GM21723 (cell line): Measurements from ENCODE around the gene CXADR.
"Not testable (repeated sequence)": the region's sequence is repeated elsewhere in the genome, so short reads cannot be mapped to it uniquely, and the experiment has no call there.

Source experiments
- ATAC-seq: cut with Tn5 transposase; IDR thresholded peaks from one replicate; pipeline ENCODE4 v1.9.1; 2021; ENCODE audit warnings: mild to moderate bottlenecking, moderate library complexity; ENCODE audit not compliant: unreplicated experiment

Gene CXADR

DNA sequence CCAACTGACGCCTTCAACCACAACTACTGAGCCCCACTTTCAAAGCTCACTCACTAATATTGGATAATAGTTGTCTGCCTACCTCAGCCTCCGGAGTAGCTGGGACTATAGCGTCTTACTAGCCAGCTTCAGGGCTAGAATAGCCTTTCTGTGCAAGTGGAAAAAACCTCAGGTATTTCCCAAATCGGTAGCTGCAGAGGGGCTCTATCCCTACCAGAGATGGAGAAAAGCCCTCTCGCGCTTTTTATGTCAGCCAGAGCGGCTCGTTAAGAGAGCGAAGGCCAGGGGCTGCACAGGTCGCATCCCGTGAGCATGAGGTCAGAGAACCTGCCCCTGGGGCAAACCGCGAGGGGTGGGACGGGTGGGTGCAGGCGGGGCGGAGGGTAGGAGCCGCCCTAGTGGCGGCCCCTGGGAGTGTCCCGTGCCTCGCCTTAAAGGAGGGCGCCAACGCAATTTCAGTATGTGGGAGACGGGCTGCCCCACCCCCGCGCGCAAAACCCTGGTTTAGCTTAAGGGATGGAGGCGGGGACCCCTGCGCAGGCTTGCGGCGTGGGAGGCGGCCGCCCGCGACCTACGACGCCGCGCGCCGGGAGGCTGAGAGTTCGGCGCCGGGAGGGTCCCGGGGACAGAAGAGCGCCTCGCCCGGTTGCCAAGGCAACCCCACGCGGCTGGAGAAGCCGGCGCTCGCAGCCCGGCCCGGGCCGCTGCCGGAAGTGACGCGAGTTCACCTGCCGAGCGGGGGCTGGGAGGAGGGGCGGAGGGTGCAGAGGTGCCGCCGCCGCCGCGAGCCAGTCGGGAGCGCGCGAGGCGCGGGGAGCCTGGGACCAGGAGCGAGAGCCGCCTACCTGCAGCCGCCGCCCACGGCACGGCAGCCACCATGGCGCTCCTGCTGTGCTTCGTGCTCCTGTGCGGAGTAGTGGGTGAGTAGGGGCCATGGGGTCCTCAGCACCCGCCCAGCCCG lies at the start of gene CXADR:
TSS of gene CXADR (plus strand) at position 791 of the 961 bp plus-strand sequence. CDS start at position 878, 87 bp downstream.
- peak; percentile 92 for ATAC-seq

DNA sequence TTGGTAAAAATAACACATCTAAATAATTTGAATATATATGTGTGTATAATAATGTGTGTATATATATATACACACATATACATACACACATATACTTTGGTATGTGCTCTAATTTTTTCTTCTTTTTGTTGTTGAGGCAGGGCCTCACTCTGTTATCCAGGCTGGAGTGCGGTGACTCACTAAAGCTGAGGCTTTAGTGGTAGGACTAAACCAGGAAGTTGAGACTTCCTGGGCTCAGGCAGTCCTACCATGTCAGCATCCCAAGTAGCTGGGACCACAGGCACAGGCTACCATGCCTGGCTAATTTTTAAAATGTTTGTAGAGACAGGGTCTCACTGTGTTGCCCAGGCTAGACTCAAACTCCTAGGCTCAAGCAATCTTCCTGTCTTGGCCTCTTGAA lies 46.7 kb upstream of the CXADR start:
- ATAC-seq, result no peak

GRCh38 chr21:17467392-17467791 lies 45.5 kb upstream of the CXADR start:
- ATAC-seq, result no peak

- no peak for ATAC-seq
Observed at GRCh38 chr21:17467829-17468228, 45.0 kb upstream of the CXADR start.

DNA sequence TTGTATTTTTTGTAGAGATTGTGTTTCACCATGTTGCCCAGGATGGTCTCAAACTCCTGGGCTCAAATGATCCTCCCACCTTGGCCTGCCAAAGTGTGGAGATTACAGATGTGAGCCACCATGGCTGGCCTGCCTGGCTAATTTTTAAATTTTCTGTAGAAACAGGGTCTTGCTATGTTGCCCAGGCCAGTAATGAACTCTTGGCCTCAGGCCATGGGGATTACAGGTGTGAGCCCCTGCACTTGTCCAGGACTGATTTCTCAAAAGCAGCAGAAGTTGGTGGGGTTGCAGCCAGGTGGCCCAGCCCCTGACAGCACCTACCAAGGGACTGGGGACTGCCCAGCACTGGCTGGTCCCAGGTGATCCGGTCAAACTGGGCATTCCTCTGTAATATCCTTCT lies 44.1 kb upstream of the CXADR start:
- no peak for ATAC-seq

DNA sequence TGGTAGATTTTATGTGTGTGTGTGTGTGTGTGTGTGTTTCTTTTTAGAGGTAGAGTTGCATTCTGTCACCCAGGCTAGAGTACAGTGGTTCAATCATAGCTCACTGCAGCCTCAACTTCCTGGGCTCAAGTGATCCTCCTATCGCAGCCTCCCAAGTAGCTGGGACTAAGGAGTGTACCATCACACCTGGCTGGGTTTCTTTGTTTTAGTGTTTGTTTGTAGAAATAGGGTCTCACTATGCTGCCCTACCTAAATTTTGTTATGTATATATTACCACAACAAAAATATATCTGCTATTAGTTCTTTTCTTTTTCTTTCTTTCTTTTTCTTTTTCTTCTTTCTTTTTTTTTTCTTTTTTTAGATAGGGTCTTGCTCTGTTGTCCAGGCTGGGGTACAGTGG lies 43.1 kb upstream of the CXADR start:
- no peak for ATAC-seq

- no peak for ATAC-seq
Observed at GRCh38 chr21:17472182-17472581, 40.7 kb upstream of the CXADR start.

- ATAC-seq, result no peak
Observed at GRCh38 chr21:17472592-17473271, 40.1 kb upstream of the CXADR start.

DNA sequence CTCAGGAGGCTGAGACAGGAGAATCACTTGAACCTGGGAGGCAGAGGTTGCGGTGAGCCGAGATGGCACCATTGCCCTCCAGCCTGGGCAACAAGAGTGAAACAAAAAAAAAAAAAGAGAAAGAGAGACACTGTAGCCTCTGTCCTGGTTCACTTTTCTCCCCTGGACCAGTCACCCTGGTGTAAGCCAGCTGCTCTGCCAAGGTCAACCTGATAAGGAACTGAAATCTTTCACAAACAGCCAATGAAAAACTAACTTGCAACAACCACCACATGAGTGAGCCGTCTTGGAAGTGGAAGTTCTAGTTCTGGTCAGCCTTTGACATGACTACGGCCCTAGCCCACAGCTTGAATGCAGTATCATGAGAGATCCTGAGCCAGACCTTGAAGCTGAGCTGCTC lies 36.8 kb upstream of the CXADR start:
- peak; percentile 69 for ATAC-seq

DNA sequence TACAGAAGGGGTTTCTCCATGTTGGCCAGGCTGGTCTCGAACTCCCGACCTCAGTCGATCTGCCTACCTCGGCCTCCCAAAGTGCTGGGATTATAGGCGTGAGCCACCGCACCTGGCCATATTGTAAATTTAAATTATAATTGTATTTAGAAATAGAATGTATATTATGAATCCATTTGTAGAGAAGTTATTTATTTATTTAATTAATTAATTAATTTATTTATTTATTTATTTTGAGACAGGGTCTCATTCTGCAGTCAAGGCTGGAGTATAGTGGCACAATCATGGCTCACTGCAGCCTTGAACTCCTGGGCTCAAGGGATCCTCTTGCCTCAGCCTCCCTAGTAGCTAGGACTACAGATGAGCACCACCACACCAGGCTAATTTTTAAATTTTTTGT lies 34.7 kb upstream of the CXADR start:
- ATAC-seq, result not testable (repeated sequence)

GRCh38 chr21:17479606-17480005 lies 33.2 kb upstream of the CXADR start:
- no peak for ATAC-seq

DNA sequence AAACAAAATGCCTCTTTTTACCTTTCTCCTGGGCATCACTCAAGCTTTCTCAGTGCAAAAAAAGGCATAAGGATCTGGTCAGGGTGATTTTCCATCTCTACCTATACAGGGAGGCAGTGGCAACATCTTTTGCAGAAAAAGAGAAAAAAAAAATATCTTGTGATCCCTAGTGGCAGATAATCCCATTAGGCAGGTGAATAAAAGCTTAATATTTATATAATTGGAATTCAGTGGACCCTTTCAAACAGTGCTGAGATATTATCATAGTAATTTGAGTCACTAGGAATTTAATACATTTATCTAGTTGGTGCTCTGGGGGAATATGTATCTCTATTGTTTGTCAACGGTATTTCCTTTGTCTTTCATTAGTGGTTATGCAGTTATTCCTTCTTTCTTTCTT lies 29.9 kb upstream of the CXADR start:
- ATAC-seq, result no peak

- peak; percentile 90 for ATAC-seq
Observed at GRCh38 chr21:17488620-17489019, 24.2 kb upstream of the CXADR start.

GRCh38 chr21:17489565-17489964 lies 23.3 kb upstream of the CXADR start:
- not testable (repeated sequence) for ATAC-seq

GRCh38 chr21:17491716-17492414 lies 21.0 kb upstream of the CXADR start:
- peak; percentile 46 for ATAC-seq

DNA sequence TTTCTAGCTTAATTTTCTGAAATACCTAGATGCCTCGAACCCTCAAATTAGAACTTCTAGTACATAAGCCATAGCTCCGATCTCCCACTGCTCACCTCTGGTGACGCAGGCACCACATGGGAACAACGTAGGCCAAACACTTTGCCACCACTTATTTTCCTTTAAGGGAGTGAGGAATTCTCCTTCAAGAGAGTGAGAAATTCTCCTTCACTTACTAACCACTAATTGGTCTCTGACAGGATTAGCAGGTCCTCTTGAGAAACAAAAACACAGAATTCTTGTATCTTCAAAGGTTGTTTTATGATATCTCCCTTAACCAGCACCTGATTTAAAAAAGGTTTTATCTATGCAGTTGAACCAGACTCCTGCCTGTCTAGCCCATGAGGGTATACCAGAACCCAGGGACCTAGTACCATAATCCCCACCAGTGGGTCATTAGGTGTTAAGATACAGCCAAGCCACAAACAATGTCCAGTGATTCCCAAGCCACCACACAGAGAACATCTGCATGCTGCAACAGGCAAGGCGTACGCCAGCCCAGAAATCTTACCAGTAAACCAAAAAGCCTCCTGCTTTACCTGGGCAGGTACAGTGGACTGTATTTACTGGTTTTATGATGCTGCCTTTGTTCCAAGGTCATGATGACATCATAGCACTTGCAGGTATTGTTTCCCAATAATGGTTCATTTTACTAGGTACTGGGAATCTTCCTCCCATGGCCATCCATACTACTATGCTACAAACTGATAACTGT lies 20.3 kb upstream of the CXADR start:
- no peak for ATAC-seq

DNA sequence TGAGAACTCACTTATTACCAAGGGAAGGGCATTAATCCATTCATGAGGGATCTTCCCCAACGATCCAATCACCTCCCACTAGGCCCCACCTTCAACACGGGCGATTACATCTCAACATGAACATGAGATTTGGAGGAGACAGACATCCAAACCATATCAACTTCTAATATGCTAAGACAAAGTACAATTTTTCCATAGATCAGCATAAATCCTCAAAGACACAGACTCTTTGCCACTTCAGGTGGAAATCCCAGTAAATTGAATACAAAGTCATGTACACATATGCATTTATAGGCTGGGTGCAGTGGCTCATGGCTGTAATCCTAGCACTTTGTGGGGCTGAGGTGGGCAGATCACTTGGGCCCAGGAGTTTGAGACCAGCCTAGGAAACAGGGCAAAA lies 18.8 kb upstream of the CXADR start:
- ATAC-seq, result no peak

GRCh38 chr21:17495680-17496079 lies 17.2 kb upstream of the CXADR start:
- no peak for ATAC-seq

DNA sequence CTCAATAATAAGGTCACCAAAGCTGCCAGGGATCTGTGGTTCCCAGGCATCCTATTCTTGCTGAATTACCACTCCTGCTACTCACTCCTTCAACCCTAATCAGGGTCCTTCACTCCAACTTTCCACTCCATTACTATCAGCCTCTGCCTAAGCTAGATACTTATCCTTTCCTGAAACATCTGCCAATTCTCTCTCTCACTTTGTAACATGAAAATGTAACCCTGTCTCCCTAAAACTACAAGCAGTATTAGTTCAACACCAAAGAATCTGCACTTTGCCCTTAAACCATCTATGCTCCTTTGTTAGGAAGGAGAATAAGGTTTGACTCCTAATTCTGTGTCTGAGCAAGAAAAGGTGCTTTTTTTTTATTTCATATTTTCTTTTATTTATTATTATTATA lies 15.5 kb upstream of the CXADR start:
- no peak for ATAC-seq

GRCh38 chr21:17498586-17498985 lies 14.3 kb upstream of the CXADR start:
- ATAC-seq, result no peak
